Keratinocyte (primary cell): ENCODE measurements around the gene IFI30. TPM values are rescaled to one million over a fixed set of nuclear protein-coding genes. Genes with fewer than 3 reads are reported as not detected.

Source experiments
- DNase-seq: peaks from one replicate; pipeline ENCODE4 v3.0.0-alpha.2; 2011; ENCODE audit warnings: low read depth, missing footprints, low spot score
- FAIRE-seq: peaks from 2 replicates; lab custom pipeline; 2011; peaks lifted over from hg19 to GRCh38; lab: Jason Lieb, UNC
- H2AFZ ChIP-seq: 2 replicates; pipeline ENCODE4 v1.6.0; 2012; ENCODE audit warnings: low read length, control low read depth, inconsistent platforms; ENCODE audit not compliant: control insufficient read depth
- H3K27ac ChIP-seq: 2 replicates; pipeline ENCODE4 v1.5.1; 2011; ENCODE audit warnings: low read length; ENCODE audit not compliant: control insufficient read depth, insufficient read depth
- H3K27me3 ChIP-seq: 3 replicates; pipeline ENCODE4 v1.6.0; 2011; ENCODE audit warnings: low read length; ENCODE audit not compliant: control insufficient read depth, insufficient read depth; ENCODE audit errors: extremely low read depth
- H3K36me3 ChIP-seq, 2 experiments: 2 replicates in 1 of 2; 3 replicates in 1 of 2; pipeline ENCODE4 v1.5.1; 2011; ENCODE audit warnings: low read length in 2 of 2, mild to moderate bottlenecking in 1 of 2; ENCODE audit not compliant: control insufficient read depth in 2 of 2, insufficient read depth in 2 of 2; ENCODE audit errors: extremely low read depth in 1 of 2
- H3K4me1 ChIP-seq: 3 replicates; pipeline ENCODE4 v1.5.1; 2011; ENCODE audit warnings: low read length; ENCODE audit not compliant: control insufficient read depth, insufficient read depth; ENCODE audit errors: extremely low read depth
- H3K4me2 ChIP-seq: 3 replicates; pipeline ENCODE4 v1.6.0; 2011; ENCODE audit warnings: low read depth, low read length; ENCODE audit not compliant: control insufficient read depth, insufficient read depth; ENCODE audit errors: extremely low read depth
- H3K4me3 ChIP-seq, 3 experiments: fragments of 200-600 bp in 1 of 3; sonication (generic) in 1 of 3; 2 replicates in 2 of 3; 3 replicates in 1 of 3; pipeline ENCODE4 v1.5.1; 2011 to 2016; ENCODE audit warnings: low read length in 3 of 3, mild to moderate bottlenecking in 3 of 3, control low read depth in 2 of 3, inconsistent platforms in 1 of 3, low read depth in 1 of 3, mixed read lengths in 1 of 3, mixed run types in 1 of 3, moderate library complexity in 1 of 3; ENCODE audit not compliant: control insufficient read depth in 2 of 3, insufficient read depth in 2 of 3; ENCODE audit errors: extremely low read depth in 1 of 3
- H3K79me2 ChIP-seq: 2 replicates; pipeline ENCODE4 v1.6.0; 2012; ENCODE audit warnings: low read length; ENCODE audit not compliant: control insufficient read depth, insufficient read depth
- H3K9ac ChIP-seq: 3 replicates; pipeline ENCODE4 v1.6.0; 2011; ENCODE audit warnings: low read length; ENCODE audit not compliant: control insufficient read depth, insufficient read depth; ENCODE audit errors: extremely low read depth
- H3K9me1 ChIP-seq: 3 replicates; pipeline ENCODE4 v1.6.0; 2011; ENCODE audit warnings: low read length; ENCODE audit not compliant: control insufficient read depth, insufficient read depth; ENCODE audit errors: extremely low read depth
- H3K9me3 ChIP-seq: 2 replicates; pipeline ENCODE4 v1.5.1; 2012; ENCODE audit warnings: low read depth, low read length; ENCODE audit not compliant: control insufficient read depth
- H4K20me1 ChIP-seq: 3 replicates; pipeline ENCODE4 v1.6.0; 2011; ENCODE audit warnings: low read length; ENCODE audit not compliant: control insufficient read depth, insufficient read depth; ENCODE audit errors: extremely low read depth
- EZH2 ChIP-seq: IDR thresholded peaks from one replicate; pipeline ENCODE4 v1.6.1; 2012; ENCODE audit warnings: inconsistent platforms, mild to moderate bottlenecking, low read length, moderate library complexity
- dilution Hi-C: fragments of 300-500 bp; cut with MboI; formaldehyde crosslinking; loops from one replicate; pipeline ENCODE4 v1.7.0; 2020; ENCODE audit warnings: low sequenced_read_pairs; ENCODE audit not compliant: extremely low pct_ligation_motif_present
- polyA plus RNA-seq, 5 experiments: library from polyadenylated mRNA; depleted of rRNA in 3 of 5; stranded (reverse) in 3 of 5; stranded (forward) in 1 of 5; unstranded in 1 of 5; fragments of >200 nt; gene quantifications; 1 replicate in 1 of 5; 2 replicates in 3 of 5; 3 replicates in 1 of 5; pipeline versions ENCODE4 v1.2.1 to v1.2.3, GENCODE V29; 2011 to 2012; ENCODE audit warnings: missing spikeins in 2 of 5, low read depth in 1 of 5, low replicate concordance in 1 of 5
- TF ChIP-seq, protein P1 (sequence below), 3 experiments: IDR thresholded peaks in 1 of 3; conservative IDR thresholded peaks in 1 of 3; optimal IDR thresholded peaks in 1 of 3; 2 replicates in 2 of 3; 3 replicates in 1 of 3; pipeline versions ENCODE3 to v1.5.1; 2011; ENCODE audit warnings: low read length in 3 of 3, mild to moderate bottlenecking in 3 of 3, moderate library complexity in 2 of 3, control low read depth in 1 of 3, inconsistent platforms in 1 of 3; ENCODE audit not compliant: insufficient read depth in 2 of 3; ENCODE audit errors: extremely low read depth in 1 of 3

The IFI30 gene
- polyA plus RNA-seq, 1 donor (not counting 4 experiments of a cell fraction or from before 2014, with no cell fraction given), result 31.3 TPM

- FAIRE-seq, result no peak
- Histone ChIP-seq H3K79me2 (no peaks in the 10 kb centered on the region), H3K9ac (no peak overlapping the region), H3K4me3 (no peak overlapping the region), H4K20me1 (no peaks in the 10 kb centered on the region), H2AFZ (no peak overlapping the region), H3K27ac (no peak overlapping the region), H3K4me2 (no peak overlapping the region), H3K36me3 (peaks cover 38 to 44% of the 10 kb centered on the region in 2 experiments), H3K9me1 (no peaks in the 10 kb centered on the region), H3K4me1 (peaks cover 8% of the 10 kb centered on the region), H3K27me3 (no peaks in the 10 kb centered on the region), H3K9me3 (no peaks in the 10 kb centered on the region)
- DNase-seq, result no peak
- TF ChIP-seq EZH2, result no peak
- TF ChIP-seq, protein P1, sequence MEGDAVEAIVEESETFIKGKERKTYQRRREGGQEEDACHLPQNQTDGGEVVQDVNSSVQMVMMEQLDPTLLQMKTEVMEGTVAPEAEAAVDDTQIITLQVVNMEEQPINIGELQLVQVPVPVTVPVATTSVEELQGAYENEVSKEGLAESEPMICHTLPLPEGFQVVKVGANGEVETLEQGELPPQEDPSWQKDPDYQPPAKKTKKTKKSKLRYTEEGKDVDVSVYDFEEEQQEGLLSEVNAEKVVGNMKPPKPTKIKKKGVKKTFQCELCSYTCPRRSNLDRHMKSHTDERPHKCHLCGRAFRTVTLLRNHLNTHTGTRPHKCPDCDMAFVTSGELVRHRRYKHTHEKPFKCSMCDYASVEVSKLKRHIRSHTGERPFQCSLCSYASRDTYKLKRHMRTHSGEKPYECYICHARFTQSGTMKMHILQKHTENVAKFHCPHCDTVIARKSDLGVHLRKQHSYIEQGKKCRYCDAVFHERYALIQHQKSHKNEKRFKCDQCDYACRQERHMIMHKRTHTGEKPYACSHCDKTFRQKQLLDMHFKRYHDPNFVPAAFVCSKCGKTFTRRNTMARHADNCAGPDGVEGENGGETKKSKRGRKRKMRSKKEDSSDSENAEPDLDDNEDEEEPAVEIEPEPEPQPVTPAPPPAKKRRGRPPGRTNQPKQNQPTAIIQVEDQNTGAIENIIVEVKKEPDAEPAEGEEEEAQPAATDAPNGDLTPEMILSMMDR (optimal IDR thresholded peaks at IDR 0.05 in 1 of 3, IDR thresholded peaks at IDR 0.05 in 1 of 3, conservative IDR thresholded peaks at IDR 0.05 in 1 of 3; ENCODE audit: extremely low read depth in 1 of 3, insufficient read depth in 2 of 3, low read length in 3 of 3), result no peak
- dilution Hi-C loops, result no loop called here
These were observed 7.6 kb upstream of the IFI30 start for GRCh38 chr19:18165794-18166544.

DNA sequence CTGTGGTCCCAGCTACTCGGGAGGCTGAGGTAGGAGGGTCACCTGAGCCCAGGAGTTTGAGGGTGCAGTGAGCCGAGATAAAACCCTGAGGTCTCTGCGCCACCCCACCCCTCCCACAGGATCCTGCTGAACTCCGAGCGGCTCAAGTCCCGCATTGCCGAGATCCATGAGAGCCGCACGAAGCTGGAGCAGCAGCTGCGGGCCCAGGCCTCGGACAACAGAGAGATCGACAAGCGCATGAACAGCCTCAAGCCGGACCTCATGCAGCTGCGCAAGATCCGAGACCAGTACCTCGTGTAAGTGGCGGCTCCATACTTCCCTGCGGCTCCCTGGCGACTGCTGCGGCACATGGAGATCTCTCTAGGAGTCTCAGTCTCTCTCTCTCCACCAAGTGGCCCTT is 6.6 kb upstream of the IFI30 start:
- H3K9me1 ChIP-seq, result no peaks in the 10 kb centered on the region
- H2AFZ ChIP-seq, result no peak overlapping the region
- TF ChIP-seq, protein P1 (optimal IDR thresholded peaks at IDR 0.05 in 1 of 3, IDR thresholded peaks at IDR 0.05 in 1 of 3, conservative IDR thresholded peaks at IDR 0.05 in 1 of 3; ENCODE audit: extremely low read depth in 1 of 3, insufficient read depth in 2 of 3, low read length in 3 of 3), result no peak
- no peak for TF ChIP-seq EZH2
- no peak overlapping the region for H3K4me3 ChIP-seq
- H3K79me2 ChIP-seq, result no peaks in the 10 kb centered on the region
- no peak overlapping the region for H3K9ac ChIP-seq
- H4K20me1 ChIP-seq, result peaks cover 4% of the 10 kb centered on the region
- H3K4me2 ChIP-seq, result no peak overlapping the region
- dilution Hi-C loops, result no loop called here
- H3K4me1 ChIP-seq, result peaks cover 1% of the 10 kb centered on the region
- H3K9me3 ChIP-seq, result no peaks in the 10 kb centered on the region
- H3K27ac ChIP-seq, result no peak overlapping the region
- H3K36me3 ChIP-seq, result peaks cover 38 to 40% of the 10 kb centered on the region in 2 experiments
- H3K27me3 ChIP-seq, result no peaks in the 10 kb centered on the region
- FAIRE-seq (no peak), DNase-seq (no peak)
